Peyer's patch (tissue), 4 donors: ENCODE measurements around the gene AJAP1. TPM values are rescaled to one million over a fixed set of nuclear protein-coding genes. Genes with fewer than 3 reads are reported as not detected.

Experiments
- DNase-seq, 3 donors: peaks; one replicate each; pipeline ENCODE4 v3.0.0-alpha.2; 2017 to 2019
- H3K27ac ChIP-seq, 4 donors: fragments of 200-600 bp; sonication (generic); one replicate each; pipeline ENCODE4 v1.5.1; 2016 to 2019
- H3K27me3 ChIP-seq, 2 donors: fragments of 200-600 bp; sonication (generic); one replicate each; pipeline ENCODE4 v1.5.1; 2019
- H3K36me3 ChIP-seq, 3 donors: fragments of 200-600 bp; sonication (generic); one replicate each; pipeline ENCODE4 v1.5.1; 2016 to 2019
- H3K4me1 ChIP-seq, 4 donors: fragments of 200-600 bp; sonication (generic); one replicate each; pipeline ENCODE4 v1.5.1; 2016 to 2019
- H3K4me3 ChIP-seq, 4 donors: fragments of 200-600 bp; sonication (generic); 1 replicate in 3 of 4; 2 replicates in 1 of 4; pipeline ENCODE4 v1.5.1; 2016 to 2019; ENCODE audit warnings: mild to moderate bottlenecking in 1 of 4
- H3K9me3 ChIP-seq, 4 donors: fragments of 200-600 bp; sonication (generic); one replicate each; pipeline ENCODE4 v1.5.1; 2016 to 2019; ENCODE audit warnings: mild to moderate bottlenecking in 1 of 4
- CTCF ChIP-seq, 6 experiments: fragments of 450-650 bp in 4 of 6; fragments of 200-600 bp in 2 of 6; sonication (generic) in 1 of 6; IDR thresholded peaks; one replicate each; pipeline ENCODE4 v1.5.1; 2017 to 2019; ENCODE audit warnings: antibody characterized with exemption in 6 of 6, mild to moderate bottlenecking in 3 of 6, moderate library complexity in 1 of 6
- POLR2A ChIP-seq, 2 donors: fragments of 450-650 bp; IDR thresholded peaks; one replicate each; pipeline ENCODE4 v1.5.1; 2017; ENCODE audit warnings: antibody characterized with exemption in 2 of 2, mild to moderate bottlenecking in 2 of 2, moderate library complexity in 2 of 2
- total RNA-seq, 4 donors: library from RNA; depleted of rRNA; stranded (reverse); fragments of >200 nt; gene quantifications; one replicate each; pipeline ENCODE4 v1.1.0, GENCODE V29; 2016

Gene AJAP1
- total RNA-seq, 4 donors from 2014 or later: 0.09 to 0.35 (median 0.13) TPM; not detected in 1

GRCh38 chr1:4671828-4672227, 17.4 kb downstream of the AJAP1 start:
- H3K27ac ChIP-seq: no peak overlapping the region
- no peak for TF ChIP-seq POLR2A (IDR thresholded peaks at IDR 0.05)
- no peak for TF ChIP-seq CTCF (IDR thresholded peaks at IDR 0.05)

GRCh38 chr1:4673494-4673893, 19.1 kb downstream of the AJAP1 start:
- DNase-seq: no peak
- TF ChIP-seq POLR2A (IDR thresholded peaks at IDR 0.05) (no peak), CTCF (IDR thresholded peaks at IDR 0.05) (no peak)
- Histone ChIP-seq H3K9me3 (no peaks in the 10 kb centered on the region), H3K27me3 (no peaks in the 10 kb centered on the region), H3K4me1 (no peaks in the 10 kb centered on the region), H3K36me3 (no peaks in the 10 kb centered on the region), H3K27ac (no peak overlapping the region), H3K4me3 (no peak overlapping the region)

More at GRCh38 chr1:4671828-4672227, 17.4 kb downstream of the AJAP1 start:
- Histone ChIP-seq H3K36me3 (no peaks in the 10 kb centered on the region), H3K27me3 (no peaks in the 10 kb centered on the region), H3K4me1 (no peaks in the 10 kb centered on the region), H3K9me3 (no peaks in the 10 kb centered on the region), H3K4me3 (no peak overlapping the region)
- DNase-seq: no peak

- Histone ChIP-seq H3K27ac (no peak overlapping the region), H3K27me3 (no peaks in the 10 kb centered on the region), H3K36me3 (no peaks in the 10 kb centered on the region), H3K4me1 (no peaks in the 10 kb centered on the region), H3K9me3 (no peaks in the 10 kb centered on the region), H3K4me3 (no peak overlapping the region)
- TF ChIP-seq POLR2A (IDR thresholded peaks at IDR 0.05): no peak
- DNase-seq: no peak
Measured at GRCh38 chr1:4674117-4674516, 19.7 kb downstream of the AJAP1 start.

GRCh38 chr1:4674676-4675075, 20.3 kb downstream of the AJAP1 start:
- Histone ChIP-seq H3K27me3 (no peaks in the 10 kb centered on the region), H3K27ac (no peak overlapping the region), H3K36me3 (no peaks in the 10 kb centered on the region), H3K9me3 (no peaks in the 10 kb centered on the region), H3K4me3 (no peak overlapping the region), H3K4me1 (no peaks in the 10 kb centered on the region)
- TF ChIP-seq POLR2A (IDR thresholded peaks at IDR 0.05) (no peak), CTCF (IDR thresholded peaks at IDR 0.05) (no peak)
- no peak for DNase-seq

- H3K4me1 ChIP-seq: no peaks in the 10 kb centered on the region
- no peak for DNase-seq
- TF ChIP-seq CTCF (IDR thresholded peaks at IDR 0.05): no peak
- TF ChIP-seq POLR2A (IDR thresholded peaks at IDR 0.05): no peak
- H3K36me3 ChIP-seq: no peaks in the 10 kb centered on the region
- no peak overlapping the region for H3K27ac ChIP-seq
- H3K4me3 ChIP-seq: no peak overlapping the region
- H3K9me3 ChIP-seq: peaks cover 0 to 3% (median 0%) of the 10 kb centered on the region in 4 donors
- H3K27me3 ChIP-seq: no peaks in the 10 kb centered on the region
Measured at GRCh38 chr1:4675454-4676186, 21.2 kb downstream of the AJAP1 start.

- TF ChIP-seq POLR2A (IDR thresholded peaks at IDR 0.05) (no peak), CTCF (IDR thresholded peaks at IDR 0.05) (no peak)
- H3K36me3 ChIP-seq: no peaks in the 10 kb centered on the region
- no peak overlapping the region for H3K27ac ChIP-seq
- no peak overlapping the region for H3K4me3 ChIP-seq
- DNase-seq: no peak
- H3K9me3 ChIP-seq: peaks cover 0 to 3% (median 0%) of the 10 kb centered on the region in 4 donors
- no peaks in the 10 kb centered on the region for H3K4me1 ChIP-seq
- no peaks in the 10 kb centered on the region for H3K27me3 ChIP-seq
Measured at GRCh38 chr1:4676253-4676652, 21.8 kb downstream of the AJAP1 start.
